A549 treated with AZD9567 at 1 μM for 4 hours (cell line): ENCODE results near the gene EEIG2. TPM values are rescaled to one million over a fixed set of nuclear protein-coding genes. Genes with fewer than 3 reads are reported as not detected.

ENCODE experiments used
- total RNA-seq: library from RNA; stranded (reverse); fragments of 200-300 nt; extraction: Qiagen RNA extraction; gene quantifications from 5 replicates; pipeline ENCODE4 v1.2.3, GENCODE V29; 2022; ENCODE audit not compliant: insufficient read depth

EEIG2 gene
- 4.0 to 7.2 TPM (median 5.4 TPM) in 5 replicates for total RNA-seq

GRCh38 chr1:108559215-108560186, at the start of gene EEIG2:
Gene EEIG2 (plus strand): TSS chr1:108560100. CDS start chr1:108560429, 329 bp downstream.

Other genes starting within 250 kb of the EEIG2 start
- gene NBPF6, start 109.8 kb upstream of the EEIG2 start, total RNA-seq: not detected in 5 replicates
- gene HENMT1, start 101.0 kb downstream of the EEIG2 start, total RNA-seq: 3.2 to 4.6 TPM (median 3.6 TPM) in 5 replicates
- gene PRPF38B, start 132.2 kb downstream of the EEIG2 start, total RNA-seq: 18.6 to 22.6 TPM (median 21.4 TPM) in 5 replicates
- 0.02 to 0.07 TPM (median 0.05 TPM) in 3 of 5 replicates, not detected in the others for gene FNDC7, start 152.8 kb downstream of the EEIG2 start, total RNA-seq
- 16.8 to 22.9 TPM (median 21.9 TPM) in 5 replicates for gene STXBP3, start 186.6 kb downstream of the EEIG2 start, total RNA-seq